GM12878 (cell line): ENCODE data around the gene NEMF.
A peak's percentile ranks its signal among the peaks of the same experiment; 100 is the strongest.

Experiments used
- CBX5 ChIP-seq: sonication (generic); IDR thresholded peaks from 2 replicates; pipeline ENCODE4 v1.6.1; 2016; ENCODE audit warnings: low read depth, moderate library complexity, mild to moderate bottlenecking, inconsistent platforms
- CHD2 ChIP-seq: IDR thresholded peaks from 2 replicates; pipeline ENCODE4 v1.6.1; 2011; ENCODE audit warnings: low read depth, low read length, improper control_type of control experiment, borderline replicate concordance
- EZH2 ChIP-seq: IDR thresholded peaks from 2 replicates; pipeline ENCODE4 v1.6.1; 2012; ENCODE audit warnings: low read depth, mild to moderate bottlenecking, control low read depth, inconsistent platforms, low read length, borderline replicate concordance; ENCODE audit not compliant: control insufficient read depth
- HDAC6 ChIP-seq: fragments of 200-600 bp; sonication (generic); IDR thresholded peaks from one replicate; pipeline ENCODE4 v1.8.0; 2017; ENCODE audit warnings: antibody characterized with exemption; ENCODE audit not compliant: unreplicated experiment
- POLR2A ChIP-seq: IDR thresholded peaks from 2 replicates; pipeline ENCODE4 v1.6.1; 2011; ENCODE audit warnings: low read depth, mild to moderate bottlenecking, low read length
- POLR2AphosphoS5 ChIP-seq: IDR thresholded peaks from 2 replicates; pipeline ENCODE4 v1.6.1; 2011; ENCODE audit warnings: mild to moderate bottlenecking, low read length, inconsistent platforms
- TBL1XR1 ChIP-seq: IDR thresholded peaks from 2 replicates; pipeline ENCODE4 v1.6.1; 2012; ENCODE audit warnings: low read depth, low read length, improper control_type of control experiment
- TF ChIP-seq, protein P1 (sequence below): fragments of 450-650 bp; IDR thresholded peaks from 2 replicates; pipeline ENCODE4 v1.6.1; 2017; ENCODE audit warnings: mild to moderate bottlenecking
- TF ChIP-seq, protein P2 (sequence below): IDR thresholded peaks from 2 replicates; pipeline ENCODE4 v1.6.1; 2012; ENCODE audit warnings: low read depth, low read length, improper control_type of control experiment

DNA sequence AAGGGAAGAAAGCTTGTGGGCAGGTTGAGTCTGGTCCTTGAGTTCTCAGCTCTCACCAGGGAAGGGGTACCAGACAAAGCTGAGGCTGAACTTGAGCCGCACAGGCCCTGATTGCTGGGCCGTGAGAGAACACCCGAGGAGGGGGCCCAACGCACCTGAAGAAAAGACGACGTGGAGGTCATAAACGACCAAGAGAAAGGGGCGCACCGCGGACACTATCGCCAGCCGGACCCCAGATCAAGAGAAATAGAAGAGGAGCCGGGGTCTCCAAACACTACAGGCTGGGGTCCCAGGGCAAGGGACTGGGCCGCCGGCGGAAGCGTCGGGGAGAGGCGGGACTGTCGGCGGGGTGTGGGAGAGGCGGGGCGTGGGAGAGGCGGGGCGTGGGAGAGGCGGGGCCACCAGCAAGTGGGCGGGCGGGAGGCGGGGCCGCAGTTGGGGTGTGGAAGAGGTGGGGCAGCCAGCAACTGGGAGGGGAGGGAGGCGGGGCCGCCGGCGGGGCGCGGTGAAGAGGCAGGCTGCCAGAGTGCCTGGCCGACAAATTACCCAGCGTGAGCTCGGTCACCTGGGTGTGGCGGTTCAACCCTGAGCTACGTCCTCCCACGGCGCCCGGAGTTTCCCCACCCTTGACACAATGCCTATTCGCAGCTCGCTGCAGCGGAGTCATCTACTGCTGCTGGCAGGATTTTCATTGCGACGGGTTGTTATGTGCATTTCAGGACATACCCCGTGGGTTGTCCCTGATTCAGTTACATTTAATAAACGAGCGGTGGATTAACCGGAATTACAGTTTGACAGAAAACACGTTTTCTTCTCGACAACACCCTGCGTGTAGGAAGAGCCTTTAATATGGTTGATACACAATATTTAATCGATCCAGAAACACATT is 15.5 kb upstream of the NEMF start:
- no peak for TF ChIP-seq TBL1XR1
- TF ChIP-seq, protein P1, sequence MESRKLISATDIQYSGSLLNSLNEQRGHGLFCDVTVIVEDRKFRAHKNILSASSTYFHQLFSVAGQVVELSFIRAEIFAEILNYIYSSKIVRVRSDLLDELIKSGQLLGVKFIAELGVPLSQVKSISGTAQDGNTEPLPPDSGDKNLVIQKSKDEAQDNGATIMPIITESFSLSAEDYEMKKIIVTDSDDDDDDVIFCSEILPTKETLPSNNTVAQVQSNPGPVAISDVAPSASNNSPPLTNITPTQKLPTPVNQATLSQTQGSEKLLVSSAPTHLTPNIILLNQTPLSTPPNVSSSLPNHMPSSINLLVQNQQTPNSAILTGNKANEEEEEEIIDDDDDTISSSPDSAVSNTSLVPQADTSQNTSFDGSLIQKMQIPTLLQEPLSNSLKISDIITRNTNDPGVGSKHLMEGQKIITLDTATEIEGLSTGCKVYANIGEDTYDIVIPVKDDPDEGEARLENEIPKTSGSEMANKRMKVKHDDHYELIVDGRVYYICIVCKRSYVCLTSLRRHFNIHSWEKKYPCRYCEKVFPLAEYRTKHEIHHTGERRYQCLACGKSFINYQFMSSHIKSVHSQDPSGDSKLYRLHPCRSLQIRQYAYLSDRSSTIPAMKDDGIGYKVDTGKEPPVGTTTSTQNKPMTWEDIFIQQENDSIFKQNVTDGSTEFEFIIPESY: no peak
- TF ChIP-seq HDAC6: no peak
- no peak for TF ChIP-seq CBX5
- no peak for TF ChIP-seq EZH2
- TF ChIP-seq POLR2AphosphoS5: peak; percentile 95
- TF ChIP-seq POLR2A: peak; percentile 83
- TF ChIP-seq, protein P2, sequence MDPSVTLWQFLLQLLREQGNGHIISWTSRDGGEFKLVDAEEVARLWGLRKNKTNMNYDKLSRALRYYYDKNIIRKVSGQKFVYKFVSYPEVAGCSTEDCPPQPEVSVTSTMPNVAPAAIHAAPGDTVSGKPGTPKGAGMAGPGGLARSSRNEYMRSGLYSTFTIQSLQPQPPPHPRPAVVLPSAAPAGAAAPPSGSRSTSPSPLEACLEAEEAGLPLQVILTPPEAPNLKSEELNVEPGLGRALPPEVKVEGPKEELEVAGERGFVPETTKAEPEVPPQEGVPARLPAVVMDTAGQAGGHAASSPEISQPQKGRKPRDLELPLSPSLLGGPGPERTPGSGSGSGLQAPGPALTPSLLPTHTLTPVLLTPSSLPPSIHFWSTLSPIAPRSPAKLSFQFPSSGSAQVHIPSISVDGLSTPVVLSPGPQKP: no peak
- TF ChIP-seq CHD2: peak; percentile 8; the same call in 1 of the 2 replicates
